Loucy (cell line): ENCODE results near the gene ADARB2.

Experiments
- CTCF ChIP-seq: fragments of 200-600 bp; sonication (generic); conservative IDR thresholded peaks from 2 replicates; pipeline ENCODE4 v1.5.1; 2014; ENCODE audit warnings: mild to moderate bottlenecking, antibody characterized with exemption, low read length
- EZH2phosphoT487 ChIP-seq: fragments of 200-600 bp; IDR thresholded peaks from 2 replicates; pipeline ENCODE4 v1.6.1; 2018; ENCODE audit warnings: antibody characterized with exemption, mild to moderate bottlenecking, moderate library complexity, borderline replicate concordance

- TF ChIP-seq CTCF (no peak), EZH2phosphoT487 (no peak)
These were observed 606.1 kb downstream of the ADARB2 start for GRCh38 chr10:1130995-1131790.
